ENCODE data around the gene ADGB.
"Not testable (repeated sequence)": the region's sequence is repeated elsewhere in the genome, so short reads cannot be mapped to it uniquely, and the experiment has no call there.

DNA sequence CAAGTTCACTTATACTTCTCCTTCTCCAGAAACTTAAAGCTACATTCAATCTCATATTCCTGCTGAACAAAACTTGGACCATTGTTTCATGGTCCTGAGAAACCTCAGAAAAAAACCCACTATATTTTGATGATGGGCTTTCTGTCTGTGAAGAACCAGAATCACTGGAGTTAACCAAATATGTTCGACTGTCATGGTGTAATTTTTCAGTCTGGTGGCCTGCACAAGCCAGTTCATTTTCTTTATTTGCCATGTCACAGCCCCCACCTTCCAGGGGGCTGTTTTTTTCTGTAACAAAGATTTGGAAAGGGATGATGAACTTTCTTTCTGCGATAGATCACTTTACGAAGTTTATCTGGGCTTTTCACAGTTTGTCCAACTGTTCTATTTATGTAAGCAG lies 204.4 kb downstream of the ADGB start:
- TF ChIP-seq, protein P1, sequence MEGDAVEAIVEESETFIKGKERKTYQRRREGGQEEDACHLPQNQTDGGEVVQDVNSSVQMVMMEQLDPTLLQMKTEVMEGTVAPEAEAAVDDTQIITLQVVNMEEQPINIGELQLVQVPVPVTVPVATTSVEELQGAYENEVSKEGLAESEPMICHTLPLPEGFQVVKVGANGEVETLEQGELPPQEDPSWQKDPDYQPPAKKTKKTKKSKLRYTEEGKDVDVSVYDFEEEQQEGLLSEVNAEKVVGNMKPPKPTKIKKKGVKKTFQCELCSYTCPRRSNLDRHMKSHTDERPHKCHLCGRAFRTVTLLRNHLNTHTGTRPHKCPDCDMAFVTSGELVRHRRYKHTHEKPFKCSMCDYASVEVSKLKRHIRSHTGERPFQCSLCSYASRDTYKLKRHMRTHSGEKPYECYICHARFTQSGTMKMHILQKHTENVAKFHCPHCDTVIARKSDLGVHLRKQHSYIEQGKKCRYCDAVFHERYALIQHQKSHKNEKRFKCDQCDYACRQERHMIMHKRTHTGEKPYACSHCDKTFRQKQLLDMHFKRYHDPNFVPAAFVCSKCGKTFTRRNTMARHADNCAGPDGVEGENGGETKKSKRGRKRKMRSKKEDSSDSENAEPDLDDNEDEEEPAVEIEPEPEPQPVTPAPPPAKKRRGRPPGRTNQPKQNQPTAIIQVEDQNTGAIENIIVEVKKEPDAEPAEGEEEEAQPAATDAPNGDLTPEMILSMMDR (IDR thresholded peaks at IDR 0.05) = not testable (repeated sequence)
- not testable (repeated sequence) for TF ChIP-seq POLR2A (IDR thresholded peaks at IDR 0.05)
